Tibial nerve (tissue), 4 donors: ENCODE results near the gene DPF1. TPM values are rescaled to one million over a fixed set of nuclear protein-coding genes. Genes with fewer than 3 reads are reported as not detected.
A peak's percentile ranks its signal among the peaks of the same experiment; 100 is the strongest.
"Not testable (repeated sequence)": the region's sequence is repeated elsewhere in the genome, so short reads cannot be mapped to it uniquely, and the experiment has no call there.

Source experiments
- DNase-seq, 2 donors: peaks; one replicate each; pipeline ENCODE4 v3.0.0-alpha.2; 2019; ENCODE audit warnings: low spot score in 2 of 2
- H3K27ac ChIP-seq, 4 donors: fragments of 200-600 bp; sonication (generic) in 3 of 4; one replicate each; pipeline ENCODE4 v1.5.1; 2017 to 2019; ENCODE audit warnings: mild to moderate bottlenecking in 1 of 4
- H3K27me3 ChIP-seq, 2 donors: fragments of 200-600 bp; sonication (generic) in 1 of 2; one replicate each; pipeline versions ENCODE4 v1.5.1 to v1.6.0; 2017 to 2019
- H3K36me3 ChIP-seq, 3 donors: fragments of 200-600 bp; sonication (generic); one replicate each; pipeline ENCODE4 v1.5.1; 2018 to 2019
- H3K4me1 ChIP-seq, 4 donors: fragments of 200-600 bp; sonication (generic) in 3 of 4; one replicate each; pipeline ENCODE4 v1.5.1; 2017 to 2019
- H3K4me3 ChIP-seq, 4 donors: fragments of 200-600 bp; sonication (generic) in 3 of 4; one replicate each; pipeline ENCODE4 v1.5.1; 2017 to 2019; ENCODE audit warnings: mild to moderate bottlenecking in 1 of 4, moderate library complexity in 1 of 4
- H3K9me3 ChIP-seq, 4 donors: fragments of 200-600 bp; sonication (generic) in 3 of 4; one replicate each; pipeline ENCODE4 v1.5.1; 2017 to 2019
- CTCF ChIP-seq, 5 experiments: fragments of 200-600 bp in 3 of 5; fragments of 450-650 bp in 2 of 5; sonication (generic) in 3 of 5; IDR thresholded peaks; one replicate each; pipeline ENCODE4 v1.5.1; 2016 to 2019; ENCODE audit warnings: antibody characterized with exemption in 5 of 5, mild to moderate bottlenecking in 3 of 5, moderate library complexity in 2 of 5
- EP300 ChIP-seq, 2 donors: sonication (generic); formaldehyde crosslinking; IDR thresholded peaks; one replicate each; pipeline ENCODE4 v1.6.1; 2017; ENCODE audit warnings: antibody characterized with exemption in 2 of 2, mild to moderate bottlenecking in 1 of 2
- POLR2A ChIP-seq, 2 donors: fragments of 450-650 bp; IDR thresholded peaks; one replicate each; pipeline ENCODE4 v1.6.1; 2017; ENCODE audit warnings: antibody characterized with exemption in 2 of 2, mild to moderate bottlenecking in 2 of 2, moderate library complexity in 2 of 2
- WGBS, 2 donors: methylation state at CpG; one replicate each; pipeline ENCODE4 v1.1.5; 2018; 5-methylcytosine and 5-hydroxymethylcytosine counted together
- total RNA-seq, 4 donors: library from RNA; depleted of rRNA; stranded (reverse); fragments of >200 nt; gene quantifications; one replicate each; pipeline ENCODE4 v1.1.0, GENCODE V29; 2016

Gene DPF1
- total RNA-seq, 4 donors from 2014 or later, result not detected

GRCh38 chr19:38229585-38230073 lies 5.6 kb upstream of the DPF1 start:
- Histone ChIP-seq H3K4me1 (peaks cover 0 to 19% (median 15%) of the 10 kb centered on the region in 4 donors), H3K27me3 (peaks cover 0 to 96% of the 10 kb centered on the region in 2 donors), H3K36me3 (no peaks in the 10 kb centered on the region), H3K9me3 (no peaks in the 10 kb centered on the region), H3K4me3 (peak overlapping the region in 1 of 4 donors; percentile 9), H3K27ac (no peak overlapping the region)
- WGBS, 2 donors, result 1 to 3% methylated on average over 7 to 20 of the region's 54 CpGs
- no peak for DNase-seq
- TF ChIP-seq POLR2A (IDR thresholded peaks at IDR 0.05) (no peak), EP300 (IDR thresholded peaks at IDR 0.05) (no peak), CTCF (IDR thresholded peaks at IDR 0.05) (no peak)

GRCh38 chr19:38228491-38229439 lies 4.7 kb upstream of the DPF1 start:
- Histone ChIP-seq H3K9me3 (no peaks in the 10 kb centered on the region), H3K4me1 (peaks cover 0 to 27% (median 18%) of the 10 kb centered on the region in 4 donors), H3K36me3 (no peaks in the 10 kb centered on the region), H3K4me3 (peak overlapping the region in 1 of 4 donors; percentile 9), H3K27me3 (peaks cover 0 to 96% of the 10 kb centered on the region in 2 donors), H3K27ac (no peak overlapping the region)
- no peak for DNase-seq
- WGBS, 2 donors, result 1% methylated on average over 59 to 67 of the region's 80 CpGs
- no peak for TF ChIP-seq CTCF (IDR thresholded peaks at IDR 0.05)
- no peak for TF ChIP-seq EP300 (IDR thresholded peaks at IDR 0.05)
- no peak for TF ChIP-seq POLR2A (IDR thresholded peaks at IDR 0.05)

GRCh38 chr19:38228005-38228377 lies 4.0 kb upstream of the DPF1 start:
- WGBS, 2 donors, result 21 to 23% methylated on average over 5 to 13 of the region's 16 CpGs
- DNase-seq, result no peak
- no peaks in the 10 kb centered on the region for H3K9me3 ChIP-seq
- TF ChIP-seq CTCF (IDR thresholded peaks at IDR 0.05) (no peak), POLR2A (IDR thresholded peaks at IDR 0.05) (no peak), EP300 (IDR thresholded peaks at IDR 0.05) (no peak)
- H3K36me3 ChIP-seq, result no peaks in the 10 kb centered on the region
- H3K4me1 ChIP-seq, result peaks cover 0 to 30% (median 19%) of the 10 kb centered on the region in 4 donors
- no peak overlapping the region for H3K4me3 ChIP-seq
- H3K27me3 ChIP-seq, result peaks cover 0 to 96% of the 10 kb centered on the region in 2 donors
- no peak overlapping the region for H3K27ac ChIP-seq

GRCh38 chr19:38227287-38228004 lies 3.4 kb upstream of the DPF1 start:
- no peaks in the 10 kb centered on the region for H3K9me3 ChIP-seq
- H3K27ac ChIP-seq, result no peak overlapping the region
- H3K4me3 ChIP-seq, result no peak overlapping the region
- 63 to 72% methylated on average over 11 of the region's 11 CpGs for WGBS, 2 donors
- peaks cover 0 to 30% (median 19%) of the 10 kb centered on the region in 4 donors for H3K4me1 ChIP-seq
- H3K27me3 ChIP-seq, result peaks cover 0 to 99% of the 10 kb centered on the region in 2 donors
- TF ChIP-seq EP300 (IDR thresholded peaks at IDR 0.05) (no peak), POLR2A (IDR thresholded peaks at IDR 0.05) (no peak), CTCF (IDR thresholded peaks at IDR 0.05) (no peak)
- DNase-seq, result no peak
- H3K36me3 ChIP-seq, result no peaks in the 10 kb centered on the region

- not testable (repeated sequence) for H3K9me3 ChIP-seq, H3K4me3 ChIP-seq, H3K27ac ChIP-seq, H3K36me3 ChIP-seq, DNase-seq
- H3K27me3 ChIP-seq, result peaks cover 0 to 96% of the 10 kb centered on the region in 2 donors
- WGBS, 2 donors, result 91 to 93% methylated on average over 6 of the region's 6 CpGs
- H3K4me1 ChIP-seq, result peaks cover 0 to 30% (median 19%) of the 10 kb centered on the region in 4 donors
Measured at GRCh38 chr19:38224863-38225218, 819 bp upstream of the DPF1 start.
